VCaP (cell line): Measurements from ENCODE around the gene CENPB.
A peak's percentile ranks its signal among the peaks of the same experiment; 100 is the strongest.

ENCODE experiments used
- H3K27ac ChIP-seq: fragments of 450-650 bp; 2 replicates; pipeline ENCODE4 v1.5.1; 2017
- CTCF ChIP-seq: fragments of 450-650 bp; conservative IDR thresholded peaks from 2 replicates; pipeline ENCODE4 v1.5.1; 2017; ENCODE audit warnings: mild to moderate bottlenecking, moderate library complexity

CENPB gene

GRCh38 chr20:3800256-3800877 is 13.8 kb upstream of the CENPB start:
- no peak overlapping the region for H3K27ac ChIP-seq
- no peak for TF ChIP-seq CTCF

- TF ChIP-seq CTCF = no peak
- H3K27ac ChIP-seq = no peak overlapping the region
These were observed 12.3 kb upstream of the CENPB start for GRCh38 chr20:3798908-3799248.

- H3K27ac ChIP-seq = no peak overlapping the region
- TF ChIP-seq CTCF = no peak
These were observed 11.8 kb upstream of the CENPB start for GRCh38 chr20:3798373-3798768.

GRCh38 chr20:3797592-3798372 is 11.2 kb upstream of the CENPB start:
- H3K27ac ChIP-seq = peak overlapping the region; percentile 92; the same call in 1 of the 2 replicates
- no peak for TF ChIP-seq CTCF

- no peak for TF ChIP-seq CTCF
These were observed 10.6 kb upstream of the CENPB start for GRCh38 chr20:3797226-3797545.

GRCh38 chr20:3796477-3797225 is 10.1 kb upstream of the CENPB start:
- no peak for TF ChIP-seq CTCF
- H3K27ac ChIP-seq = peak overlapping the region; percentile 92

More at GRCh38 chr20:3797226-3797545, 10.6 kb upstream of the CENPB start:
- peak overlapping the region; percentile 92; the same call in 1 of the 2 replicates for H3K27ac ChIP-seq
